Vagina (tissue), 2 donors: Measurements from ENCODE around the gene NUP210.

Experiments
- CTCF ChIP-seq, 3 experiments: fragments of 450-650 bp in 2 of 3; fragments of 200-600 bp in 1 of 3; sonication (generic) in 1 of 3; IDR thresholded peaks; one replicate each; pipeline ENCODE4 v1.5.1; 2017 to 2019; ENCODE audit warnings: antibody characterized with exemption in 3 of 3, mild to moderate bottlenecking in 2 of 3, moderate library complexity in 2 of 3
- POLR2A ChIP-seq, 2 donors: fragments of 450-650 bp; IDR thresholded peaks; one replicate each; pipeline ENCODE4 v1.6.1; 2017; ENCODE audit warnings: antibody characterized with exemption in 2 of 2, mild to moderate bottlenecking in 2 of 2, moderate library complexity in 2 of 2
- POLR2AphosphoS5 ChIP-seq, 2 donors: sonication (generic); formaldehyde crosslinking; IDR thresholded peaks; one replicate each; pipeline ENCODE4 v1.9.0; 2017; ENCODE audit warnings: antibody characterized with exemption in 2 of 2, mild to moderate bottlenecking in 2 of 2, low read depth in 1 of 2; ENCODE audit not compliant: insufficient read depth in 1 of 2

DNA sequence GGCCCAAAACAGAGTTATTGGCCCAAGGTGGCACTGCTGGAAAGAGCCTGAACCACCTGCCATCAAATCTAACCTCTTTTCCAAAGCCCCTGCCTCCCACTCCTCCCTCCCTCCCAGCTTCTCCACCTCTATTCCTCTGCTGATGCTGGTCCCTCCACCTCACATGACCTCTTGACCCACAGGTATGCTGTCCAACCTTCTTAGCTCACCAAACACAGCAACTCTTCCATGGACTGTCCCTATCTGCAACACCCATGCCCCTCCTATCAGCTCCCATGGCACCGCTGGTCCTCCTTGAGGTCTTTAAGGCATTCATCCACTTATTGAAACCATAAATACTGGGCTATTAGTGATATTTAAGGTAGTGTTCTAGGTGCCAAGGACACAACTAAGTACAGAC, 12.6 kb downstream of the NUP210 start:
- TF ChIP-seq POLR2AphosphoS5 (IDR thresholded peaks at IDR 0.05; ENCODE audit: insufficient read depth in 1 of 2, low read depth in 1 of 2) = no peak
- no peak for TF ChIP-seq CTCF (IDR thresholded peaks at IDR 0.05)
- TF ChIP-seq POLR2A (IDR thresholded peaks at IDR 0.05) = no peak
